GM18870 (cell line): ENCODE data around the gene RMC1.

Experiments used
- ATAC-seq: cut with Tn5 transposase; IDR thresholded peaks from one replicate; pipeline ENCODE4 v1.9.1; 2021; ENCODE audit warnings: moderate library complexity; ENCODE audit not compliant: unreplicated experiment

Gene RMC1

GRCh38 chr18:23529604-23530003 lies 26.3 kb downstream of the RMC1 start:
- ATAC-seq = no peak

DNA sequence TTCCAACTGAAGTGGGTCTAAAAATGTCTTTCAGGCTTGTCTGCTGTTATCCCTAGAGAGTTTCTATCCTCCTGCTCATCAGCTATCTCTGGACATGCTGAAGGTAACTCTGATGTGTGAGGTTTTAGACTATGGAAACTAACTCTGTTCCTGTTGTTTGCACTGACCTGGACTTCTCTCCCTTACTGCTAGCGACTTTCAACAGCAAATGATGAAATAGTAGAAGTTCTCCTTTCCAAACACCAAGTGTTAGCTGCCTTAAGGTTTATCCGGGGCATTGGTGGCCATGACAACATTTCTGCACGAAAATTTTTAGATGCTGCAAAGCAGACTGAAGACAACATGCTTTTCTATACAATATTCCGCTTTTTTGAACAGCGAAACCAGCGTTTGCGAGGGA lies 26.9 kb downstream of the RMC1 start:
- ATAC-seq = no peak

GRCh38 chr18:23531912-23532311 lies 28.6 kb downstream of the RMC1 start:
- no peak for ATAC-seq

DNA sequence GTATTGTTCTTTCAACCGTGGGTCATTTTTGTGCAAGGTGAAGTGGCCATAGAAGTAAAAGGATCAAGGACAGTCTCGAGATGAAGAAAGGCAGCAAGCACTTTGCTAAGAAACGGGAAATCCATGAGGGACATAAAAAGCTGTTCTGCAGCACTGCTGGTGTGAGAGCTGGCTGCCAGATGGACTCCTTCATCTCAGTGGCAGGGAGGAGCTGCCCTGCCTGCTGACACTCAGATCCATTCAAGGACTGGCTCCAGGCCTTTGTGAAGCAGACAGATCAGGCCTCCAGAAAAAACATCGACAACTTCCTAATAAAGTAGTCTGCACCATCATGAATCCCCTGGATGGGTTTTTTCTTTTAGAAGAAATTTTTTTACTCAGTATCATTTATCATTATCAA lies 29.5 kb downstream of the RMC1 start:
- ATAC-seq = no peak

- no peak for ATAC-seq
Measured at GRCh38 chr18:23534276-23534675, 31.0 kb downstream of the RMC1 start.

- no peak for ATAC-seq
Measured at GRCh38 chr18:23536204-23536603, 32.9 kb downstream of the RMC1 start.

DNA sequence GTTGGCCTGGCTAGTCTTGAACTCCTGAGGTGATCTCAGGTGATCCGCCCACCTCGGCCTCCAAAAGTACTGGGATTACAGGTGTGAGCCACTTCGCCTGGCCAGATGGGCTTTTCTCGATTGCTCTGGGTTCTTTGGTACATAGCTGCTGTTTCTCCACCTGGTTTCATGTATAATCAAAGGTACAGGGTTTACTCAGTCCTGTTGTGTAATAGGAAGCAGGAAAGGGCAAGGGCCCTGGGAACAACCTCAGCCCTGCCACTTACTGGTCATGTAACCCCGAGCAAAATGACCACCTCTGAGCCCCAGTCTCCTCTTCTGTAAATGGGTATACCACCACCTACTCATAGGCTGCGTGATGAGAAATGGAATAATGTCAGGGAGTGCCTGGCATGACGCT lies 34.0 kb downstream of the RMC1 start:
- ATAC-seq = no peak

DNA sequence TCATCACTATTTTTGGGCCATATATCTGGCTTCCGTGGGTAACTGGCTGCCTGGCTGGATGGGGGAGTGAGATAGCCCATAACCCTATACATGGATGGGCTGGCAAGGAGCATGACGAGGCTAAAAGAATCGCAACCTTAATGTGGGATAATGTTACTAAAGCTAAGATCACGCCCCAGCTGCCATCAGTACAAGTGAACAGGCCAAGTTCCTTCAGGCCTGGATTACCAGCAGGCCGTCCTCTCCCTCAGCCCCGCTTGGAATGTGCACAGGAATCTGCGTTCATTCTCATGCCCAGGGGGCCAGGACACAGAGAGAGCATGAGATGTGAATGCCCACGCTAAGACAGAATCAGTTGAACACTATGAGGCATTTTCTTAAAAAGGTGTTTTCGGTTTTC lies 34.7 kb downstream of the RMC1 start:
- no peak for ATAC-seq

GRCh38 chr18:23538870-23539269 lies 35.6 kb downstream of the RMC1 start:
- no peak for ATAC-seq

DNA sequence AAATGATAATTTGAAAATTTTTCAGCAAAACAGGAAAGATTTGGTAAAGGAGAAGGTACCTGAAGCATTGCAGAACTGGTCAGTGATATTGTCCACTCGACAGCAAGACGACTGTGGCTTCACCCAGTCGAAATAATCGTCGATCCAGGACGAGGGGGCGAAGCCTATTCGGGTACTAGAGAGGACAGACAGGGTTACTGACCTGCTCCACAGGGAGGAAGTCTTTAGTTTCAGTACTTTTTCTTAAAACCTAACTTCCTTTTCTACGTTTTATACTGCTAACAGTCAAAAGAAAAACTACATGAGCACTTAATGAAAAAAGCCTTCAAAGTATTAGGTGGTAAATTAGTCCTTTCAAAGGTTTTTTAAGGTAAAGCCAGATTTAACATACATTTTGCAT lies 36.0 kb downstream of the RMC1 start:
- no peak for ATAC-seq

DNA sequence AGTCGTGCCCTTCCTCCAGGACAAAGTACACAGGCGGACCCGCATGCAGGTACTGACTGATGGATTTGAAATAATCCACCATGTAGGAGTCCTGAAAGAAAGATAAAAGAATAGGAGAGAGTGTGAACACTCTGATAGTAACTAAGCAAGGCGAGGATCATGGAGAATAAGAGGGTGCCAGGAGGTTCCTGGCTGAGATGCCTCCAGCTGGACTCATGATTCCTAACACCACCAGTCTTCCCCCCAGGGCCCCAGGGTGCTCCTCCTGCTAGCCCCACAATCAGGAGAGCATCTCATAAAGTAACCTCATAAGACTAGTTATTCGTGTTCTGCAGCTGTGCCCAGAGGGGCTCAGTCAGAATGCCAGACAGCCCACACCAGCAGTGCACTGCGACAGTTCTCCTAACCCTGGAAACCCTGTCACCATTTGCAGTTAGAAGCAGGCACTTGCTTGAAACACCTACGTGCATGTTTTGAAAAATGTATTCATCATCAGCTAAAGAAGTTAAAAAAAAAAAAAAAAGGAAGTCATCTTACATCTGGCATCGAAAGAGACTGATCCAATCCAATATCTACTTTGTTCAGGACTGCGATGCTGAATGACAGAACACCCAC lies 36.7 kb downstream of the RMC1 start:
- no peak for ATAC-seq

- ATAC-seq = peak; percentile 58
Measured at GRCh38 chr18:23540867-23541266, 37.6 kb downstream of the RMC1 start.

- no peak for ATAC-seq
Measured at GRCh38 chr18:23541349-23542093, 38.2 kb downstream of the RMC1 start.

DNA sequence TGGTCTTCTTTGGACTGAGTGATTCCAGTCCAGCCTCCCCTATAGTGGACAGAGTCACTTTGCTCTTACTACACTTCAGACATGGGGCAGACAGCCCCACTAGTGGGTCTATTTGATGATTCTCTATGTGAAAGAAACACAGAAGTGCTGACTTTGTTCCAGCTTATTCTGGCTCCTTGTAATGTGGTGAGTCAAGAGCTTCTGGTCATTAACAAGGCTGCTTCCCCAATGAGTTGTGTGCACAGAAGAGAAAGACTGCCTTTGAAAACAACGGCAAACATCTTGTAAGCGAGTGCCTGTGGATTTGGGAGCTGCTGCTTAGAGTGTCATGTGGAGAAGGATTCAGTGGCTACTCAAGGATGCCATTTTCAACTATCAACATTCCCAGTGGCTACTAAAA lies 39.1 kb downstream of the RMC1 start:
- ATAC-seq = no peak

DNA sequence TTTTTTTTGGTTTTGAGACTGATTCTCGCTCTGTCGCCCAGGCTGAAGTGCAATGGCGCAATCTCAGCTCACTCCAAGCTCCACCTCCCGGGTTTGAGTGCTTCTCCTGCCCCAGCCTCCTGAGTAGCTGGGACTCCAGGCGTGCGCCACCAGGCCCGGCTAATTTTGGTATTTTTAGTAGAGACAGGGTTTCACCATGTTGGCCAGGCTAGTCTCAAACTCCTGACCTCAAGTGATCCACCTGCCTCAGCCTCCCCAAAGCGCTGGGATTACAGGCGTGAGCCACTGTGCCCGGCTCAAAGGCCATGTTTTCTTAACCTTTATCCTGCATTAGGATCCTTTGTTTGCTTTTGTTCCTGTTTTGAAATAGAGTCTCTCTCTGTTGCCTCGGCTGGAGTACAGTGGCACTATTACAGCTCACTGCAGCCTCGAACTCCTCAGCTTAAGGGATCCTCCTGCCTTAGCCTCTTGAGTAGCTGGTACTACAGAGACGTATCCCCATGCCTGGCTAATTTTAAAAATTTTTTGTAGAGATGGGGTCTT lies 42.0 kb downstream of the RMC1 start:
- ATAC-seq = no peak

DNA sequence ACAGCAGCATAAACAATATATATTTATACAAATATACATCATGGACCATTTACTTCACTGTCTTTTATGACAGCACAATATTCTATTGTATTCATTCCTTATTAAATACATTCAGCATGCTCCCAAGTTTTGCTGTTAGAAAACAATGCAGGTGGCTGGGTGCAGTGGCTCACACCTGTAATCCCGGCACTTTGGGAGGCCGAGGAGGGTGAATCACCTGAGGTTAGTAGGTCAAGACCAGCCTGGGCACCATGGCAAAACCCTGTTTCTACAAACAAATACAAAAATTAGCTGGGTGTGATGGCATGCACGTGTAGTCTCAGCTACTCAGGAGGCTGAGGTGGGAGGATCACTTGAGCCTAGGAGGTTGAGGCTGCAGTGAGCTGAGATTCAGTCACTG lies 44.0 kb downstream of the RMC1 start:
- ATAC-seq = no peak

DNA sequence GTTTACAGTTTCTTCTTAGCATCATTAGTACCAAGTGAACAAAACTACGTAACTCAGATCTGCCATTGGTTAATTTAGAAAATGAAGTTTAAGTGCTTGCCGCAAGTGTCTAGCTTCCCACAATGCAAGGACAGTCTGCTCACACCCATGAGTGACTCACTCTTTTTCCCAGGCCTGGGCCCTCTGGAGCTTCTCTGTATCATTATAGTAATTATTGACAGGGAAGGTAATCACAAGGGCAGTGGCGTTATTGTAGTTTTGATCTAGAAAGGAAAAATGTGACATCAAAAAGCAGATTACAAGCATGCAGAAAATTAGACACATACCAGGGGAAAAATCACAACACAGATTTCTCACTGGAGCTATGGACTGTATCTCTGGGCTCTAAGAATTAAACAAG lies 44.5 kb downstream of the RMC1 start:
- ATAC-seq = no peak

DNA sequence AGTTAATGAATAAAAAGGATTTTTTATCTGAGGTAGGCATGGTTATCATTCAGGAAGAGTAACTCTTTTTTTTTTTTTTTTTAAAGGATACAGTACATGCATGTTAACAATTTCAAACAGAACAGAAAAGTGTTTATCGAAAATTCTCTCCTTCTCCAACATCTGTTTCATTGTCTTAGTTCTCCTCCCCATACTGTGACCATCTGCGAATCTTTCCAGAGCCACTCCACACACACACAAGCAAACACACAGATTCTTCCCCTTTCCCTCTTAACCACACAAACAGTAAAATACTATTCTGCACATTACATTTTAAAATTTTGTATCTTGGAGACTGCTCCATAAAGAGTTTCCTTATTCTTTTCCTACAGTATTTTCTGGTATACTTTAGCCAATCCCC lies 45.0 kb downstream of the RMC1 start:
- ATAC-seq = no peak

GRCh38 chr18:23548719-23549118 lies 45.4 kb downstream of the RMC1 start:
- no peak for ATAC-seq

DNA sequence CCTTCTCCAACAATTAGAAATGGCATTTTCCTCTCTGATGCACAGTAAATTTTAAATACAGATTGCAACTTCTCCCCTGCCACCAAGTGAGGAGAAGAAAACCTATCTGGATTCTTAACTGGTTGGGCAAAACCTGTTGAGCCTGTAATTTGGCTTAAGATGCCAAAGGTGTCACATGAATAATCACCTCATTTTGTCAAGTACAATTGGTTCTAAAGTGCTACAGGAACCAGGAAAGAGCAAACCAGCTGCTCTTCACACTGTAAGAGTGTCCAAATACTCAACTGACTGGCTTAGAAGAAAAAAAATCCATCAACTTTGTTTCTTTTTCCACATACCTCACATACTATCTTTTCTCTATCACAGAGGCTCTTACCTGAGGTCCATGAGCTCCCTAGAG lies 47.6 kb downstream of the RMC1 start:
- ATAC-seq = no peak

GRCh38 chr18:23551978-23552377 lies 48.7 kb downstream of the RMC1 start:
- ATAC-seq = no peak

GRCh38 chr18:23552505-23552904 lies 49.2 kb downstream of the RMC1 start:
- no peak for ATAC-seq

GRCh38 chr18:23553887-23554286 lies 50.6 kb downstream of the RMC1 start:
- ATAC-seq = no peak
